GM19043 (cell line): ENCODE measurements around the gene ADAM12.

Experiments used
- ATAC-seq: cut with Tn5 transposase; IDR thresholded peaks from one replicate; pipeline ENCODE4 v1.9.1; 2021; ENCODE audit warnings: low read depth; ENCODE audit not compliant: unreplicated experiment

The ADAM12 gene

GRCh38 chr10:126041804-126042231, 346.5 kb downstream of the ADAM12 start:
- peak; percentile 96 for ATAC-seq

GRCh38 chr10:126041117-126041516, 347.2 kb downstream of the ADAM12 start:
- ATAC-seq: no peak

- ATAC-seq: no peak
Observed at GRCh38 chr10:126037946-126038345, 350.3 kb downstream of the ADAM12 start.

- no peak for ATAC-seq
Observed at GRCh38 chr10:126036515-126036914, 351.8 kb downstream of the ADAM12 start.

GRCh38 chr10:126034586-126034985, 353.7 kb downstream of the ADAM12 start:
- no peak for ATAC-seq

- no peak for ATAC-seq
Observed at GRCh38 chr10:126029999-126030398, 358.3 kb downstream of the ADAM12 start.

- ATAC-seq: no peak
Observed at GRCh38 chr10:126027692-126028091, 360.6 kb downstream of the ADAM12 start.

GRCh38 chr10:126022841-126023240, 365.4 kb downstream of the ADAM12 start:
- ATAC-seq: no peak

- no peak for ATAC-seq
Observed at GRCh38 chr10:126021833-126022500, 366.3 kb downstream of the ADAM12 start.

GRCh38 chr10:126017961-126018560, 370.2 kb downstream of the ADAM12 start:
- ATAC-seq: no peak

GRCh38 chr10:126016882-126017281, 371.4 kb downstream of the ADAM12 start:
- no peak for ATAC-seq

GRCh38 chr10:126016156-126016805, 372.0 kb downstream of the ADAM12 start:
- ATAC-seq: no peak

GRCh38 chr10:126015413-126015812, 372.9 kb downstream of the ADAM12 start:
- no peak for ATAC-seq

GRCh38 chr10:126014309-126014708, 374.0 kb downstream of the ADAM12 start:
- ATAC-seq: no peak

- no peak for ATAC-seq
Observed at GRCh38 chr10:126013489-126014281, 374.6 kb downstream of the ADAM12 start.

GRCh38 chr10:126012485-126012884, 375.8 kb downstream of the ADAM12 start:
- ATAC-seq: no peak

GRCh38 chr10:126011995-126012394, 376.3 kb downstream of the ADAM12 start:
- no peak for ATAC-seq

- ATAC-seq: no peak
Observed at GRCh38 chr10:126009650-126010049, 378.6 kb downstream of the ADAM12 start.

- no peak for ATAC-seq
Observed at GRCh38 chr10:126006906-126007305, 381.4 kb downstream of the ADAM12 start.

- ATAC-seq: no peak
Observed at GRCh38 chr10:126006264-126006663, 382.0 kb downstream of the ADAM12 start.

- ATAC-seq: no peak
Observed at GRCh38 chr10:126004752-126005151, 383.5 kb downstream of the ADAM12 start.
